Measurements from ENCODE around the gene ETV3L. TPM values are rescaled to one million over a fixed set of nuclear protein-coding genes. Genes with fewer than 3 reads are reported as not detected.
"Not testable (repeated sequence)": the region's sequence is repeated elsewhere in the genome, so short reads cannot be mapped to it uniquely, and the experiment has no call there.

Gene ETV3L
- total RNA-seq, 1 donor from 2014 or later, result not detected

DNA sequence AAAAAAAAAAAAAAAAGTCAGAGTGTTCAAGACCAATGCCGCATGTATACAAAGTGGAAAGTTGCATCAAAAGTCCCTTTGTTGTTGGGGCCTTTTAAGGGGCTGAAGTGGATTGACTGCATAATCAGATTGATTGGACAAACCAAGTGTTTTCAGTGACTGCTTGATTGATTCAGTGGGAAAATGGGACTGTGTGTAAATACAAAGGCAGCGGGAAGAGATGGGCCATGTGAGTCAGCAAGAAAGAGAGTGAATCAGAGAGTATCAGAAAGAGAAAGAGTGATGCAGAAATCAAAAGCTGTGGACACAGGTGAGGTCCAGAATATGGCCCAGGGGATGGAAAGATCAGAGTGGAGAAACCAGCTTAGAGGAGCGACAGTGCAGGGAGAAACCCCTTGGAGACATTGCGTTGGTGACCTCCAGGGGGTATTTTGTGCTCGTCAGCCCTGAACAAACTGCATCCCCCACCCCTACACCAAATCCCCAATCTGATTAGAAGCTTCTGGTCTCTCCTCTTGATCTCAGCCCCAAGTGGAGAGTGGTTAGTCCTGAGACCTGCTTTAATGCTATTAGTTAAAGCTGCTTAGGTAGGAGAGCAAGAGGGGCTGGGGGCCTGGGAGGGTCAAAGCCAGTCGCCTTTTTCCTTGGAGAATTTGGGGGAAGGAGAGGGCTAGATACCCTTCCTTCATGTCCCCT lies 5.1 kb upstream of the ETV3L start:
- DNase-seq, result no peak

- DNase-seq, result no peak
These were observed 3.7 kb upstream of the ETV3L start for GRCh38 chr1:157103268-157103667.

DNA sequence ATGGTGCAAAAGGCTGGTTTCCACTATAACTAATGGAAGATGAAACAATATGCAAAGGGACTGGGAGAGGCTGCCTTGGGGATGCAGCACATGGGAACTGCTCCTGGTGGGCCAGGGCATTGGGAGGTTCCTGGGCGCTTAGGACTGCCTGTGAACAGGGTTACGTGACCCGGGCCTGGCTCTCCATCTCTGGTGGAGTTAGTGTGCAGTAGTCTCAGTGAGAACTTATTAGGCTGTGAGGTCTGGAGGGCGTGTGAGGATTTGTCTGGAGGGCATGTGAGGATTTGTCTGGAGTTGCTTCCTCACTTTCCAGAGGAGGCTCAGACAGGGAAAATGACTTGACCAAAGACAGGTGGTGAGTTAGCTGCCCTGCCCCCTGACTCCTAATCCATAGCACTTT lies 1.5 kb upstream of the ETV3L start:
- no peak for DNase-seq

DNA sequence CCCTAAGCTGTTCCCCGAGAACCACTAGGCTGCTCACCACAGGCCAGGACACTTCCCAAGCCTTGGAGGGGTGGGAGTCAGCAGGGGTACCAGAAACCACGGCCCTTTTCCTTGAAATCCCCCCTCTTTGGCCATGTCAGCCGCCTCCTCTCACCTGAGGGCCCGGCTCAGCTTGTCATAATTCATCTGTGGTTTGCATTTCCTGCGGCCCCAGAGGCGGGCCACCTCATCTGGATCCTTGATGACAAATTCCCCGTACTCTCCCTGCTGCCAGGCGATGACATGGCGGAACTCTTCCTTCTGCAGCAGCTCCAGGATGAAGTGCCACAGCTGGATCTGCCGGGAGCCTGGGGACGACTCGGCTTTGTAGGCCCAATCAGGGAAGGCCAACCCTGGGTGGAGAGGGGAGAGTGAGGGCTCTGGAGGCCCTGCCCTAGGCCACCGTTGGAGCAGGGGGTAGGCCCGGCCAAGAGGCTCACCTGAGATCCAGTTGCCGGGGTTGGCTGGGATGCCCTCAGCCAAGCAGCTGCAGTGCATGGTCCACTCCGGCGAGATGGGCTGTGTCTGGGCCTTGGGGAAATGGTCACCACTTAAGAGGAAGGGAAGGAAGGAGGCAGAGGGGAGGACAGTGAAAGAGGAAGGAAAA lies 498 bp downstream of the ETV3L start:
- not testable (repeated sequence) for DNase-seq

GRCh38 chr1:157098519-157098918 lies 1.1 kb downstream of the ETV3L start:
- DNase-seq, result no peak

- DNase-seq, result no peak
These were observed 1.9 kb downstream of the ETV3L start for GRCh38 chr1:157097692-157098091.

DNA sequence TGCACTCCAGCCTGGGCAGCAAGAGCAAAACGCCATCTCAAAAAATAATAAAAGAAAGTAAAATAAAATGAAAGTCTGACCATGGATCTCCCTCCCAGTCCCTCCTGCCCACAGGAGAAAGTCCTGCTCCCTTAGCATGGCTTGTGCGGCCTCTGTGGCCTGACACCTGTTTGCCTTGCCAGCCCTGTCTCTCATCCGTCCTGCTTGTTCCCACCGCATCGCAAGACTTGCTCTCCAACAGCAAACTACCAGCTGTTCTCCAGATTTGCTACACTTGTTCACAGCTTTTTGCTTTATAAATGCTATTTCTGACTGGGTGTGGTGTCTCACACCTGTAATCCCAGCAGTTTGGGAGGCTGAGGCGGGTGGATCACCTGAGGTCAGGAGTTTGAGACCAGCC lies 2.7 kb downstream of the ETV3L start:
- no peak for DNase-seq

DNA sequence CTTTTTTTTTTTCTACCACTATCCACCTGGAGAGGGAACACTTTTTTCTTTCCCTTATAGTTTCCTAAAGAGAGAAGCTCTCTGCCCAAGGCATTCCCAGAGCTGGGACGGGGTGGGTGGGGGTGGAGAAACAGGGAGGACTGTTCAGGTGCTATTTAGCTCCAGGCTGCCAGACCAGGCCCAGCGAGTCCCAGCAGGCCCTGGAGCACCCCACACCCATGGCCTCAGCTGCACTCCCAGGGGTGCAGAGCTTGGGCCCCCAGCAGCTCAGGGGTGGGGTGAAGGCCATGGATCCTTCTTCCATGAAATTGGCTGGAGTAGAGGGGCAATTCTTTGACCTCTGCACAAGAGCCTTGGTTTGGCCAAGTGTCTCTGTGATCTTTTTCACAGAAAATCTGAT lies 4.1 kb downstream of the ETV3L start:
- no peak for DNase-seq

GRCh38 chr1:157095091-157095490 lies 4.5 kb downstream of the ETV3L start:
- DNase-seq, result no peak

DNA sequence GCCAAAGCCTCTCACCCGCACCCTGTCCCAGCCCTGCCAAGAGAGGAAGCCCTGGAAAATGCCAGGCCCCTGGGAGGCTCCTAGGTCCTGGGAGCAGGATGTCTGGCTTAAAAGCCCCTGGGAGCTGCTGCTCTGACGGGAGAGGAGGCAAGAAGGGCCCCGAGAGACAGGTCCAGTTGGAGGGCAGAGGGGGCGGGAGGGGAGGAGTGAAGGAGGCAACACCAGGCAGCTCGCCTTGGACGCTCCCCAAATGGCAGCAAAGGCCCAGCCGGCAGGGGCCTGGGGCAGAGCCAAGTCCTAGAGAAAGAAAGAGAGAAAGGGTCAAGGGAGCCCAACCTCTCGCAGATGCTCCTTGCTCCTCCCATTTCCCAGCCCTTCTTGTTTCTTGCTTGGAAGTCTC lies 6.8 kb downstream of the ETV3L start:
- DNase-seq, result no peak

- DNase-seq, result no peak
These were observed 7.8 kb downstream of the ETV3L start for GRCh38 chr1:157091668-157092273.

GRCh38 chr1:157091186-157091585 lies 8.4 kb downstream of the ETV3L start:
- DNase-seq, result no peak

- DNase-seq, result no peak
These were observed 8.8 kb downstream of the ETV3L start for GRCh38 chr1:157090771-157091170.

GRCh38 chr1:157090196-157090647 lies 9.4 kb downstream of the ETV3L start:
- DNase-seq, result peak; percentile 86

DNA sequence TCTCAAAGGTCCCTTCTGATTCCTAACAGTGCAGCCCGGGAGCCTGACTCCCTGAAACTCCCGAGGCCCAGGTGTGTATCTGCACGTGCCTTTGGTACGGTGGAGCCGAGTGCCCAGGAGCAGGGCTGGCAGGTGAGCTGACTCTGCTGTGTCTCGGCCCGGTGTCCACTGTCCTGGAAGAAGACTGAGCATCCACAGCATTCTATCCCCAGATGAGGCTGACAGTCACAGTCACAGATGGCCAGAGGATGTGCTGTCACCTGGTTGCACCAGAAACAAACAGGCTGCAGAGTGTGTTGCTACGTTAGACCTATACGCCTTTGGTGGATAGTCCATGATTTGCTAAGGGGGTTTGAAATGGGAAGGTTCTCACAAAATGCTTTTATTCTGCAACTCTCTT lies 9.8 kb downstream of the ETV3L start:
- no peak for DNase-seq

DNA sequence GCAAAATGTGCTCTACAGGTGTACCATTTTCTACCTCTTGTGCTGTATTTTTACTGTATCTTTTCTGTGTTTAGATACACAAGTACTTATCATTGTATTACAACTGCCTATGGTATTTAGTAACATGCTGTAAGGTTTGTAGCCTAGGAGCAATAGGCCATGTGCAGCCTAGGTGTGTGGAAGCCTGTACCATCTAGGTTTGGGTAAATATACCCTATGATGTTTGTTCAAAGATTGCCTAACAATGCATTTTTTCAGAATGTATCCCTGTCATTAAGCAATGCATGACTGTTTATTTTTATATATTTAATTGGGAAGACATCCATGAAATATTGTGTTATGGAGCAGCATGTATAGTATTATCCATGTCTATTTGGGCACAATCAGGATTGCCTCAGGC lies 11.0 kb downstream of the ETV3L start:
- DNase-seq, result no peak

DNA sequence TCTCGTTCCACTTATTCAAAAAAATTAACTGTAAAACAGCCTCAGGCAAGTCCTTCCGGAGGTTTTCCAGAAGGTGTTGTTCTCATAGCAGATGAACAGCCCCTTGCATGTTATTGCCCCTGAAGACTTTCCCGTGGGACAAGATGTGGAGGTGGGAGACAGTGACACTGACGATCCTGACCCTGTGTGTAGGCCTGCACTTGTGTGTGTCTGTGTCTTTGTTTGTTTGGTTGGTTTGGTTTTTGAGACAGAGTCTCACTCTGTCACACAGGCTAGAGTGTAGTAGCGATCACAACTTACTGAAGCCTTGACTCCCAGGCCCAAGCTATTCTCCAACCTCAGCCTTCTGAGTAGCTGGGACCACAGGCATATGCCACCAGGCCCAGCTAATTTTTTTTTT lies 12.6 kb downstream of the ETV3L start:
- DNase-seq, result no peak

- DNase-seq, result no peak
These were observed 13.3 kb downstream of the ETV3L start for GRCh38 chr1:157086299-157086698.

- DNase-seq, result no peak
These were observed 14.2 kb downstream of the ETV3L start for GRCh38 chr1:157085421-157085820.

DNA sequence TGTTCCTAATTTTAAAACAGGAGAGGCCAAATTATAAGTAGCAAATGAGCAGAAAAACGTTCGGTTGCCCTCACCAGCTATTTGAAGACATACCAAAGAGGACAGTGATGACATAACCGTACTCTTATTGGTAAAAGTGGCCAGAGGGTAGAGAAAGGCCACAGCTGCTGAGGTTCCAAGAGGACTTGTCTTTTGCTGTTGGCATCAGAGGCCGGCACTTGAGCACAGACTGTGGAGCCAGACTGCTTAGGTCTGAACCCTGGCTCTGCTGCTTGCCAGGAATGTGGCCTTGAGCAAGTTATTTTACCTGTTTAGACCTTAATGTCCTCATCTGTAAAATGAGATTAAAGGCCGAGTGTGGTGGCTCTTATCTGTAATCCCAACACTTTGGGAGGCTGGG lies 14.9 kb downstream of the ETV3L start:
- no peak for DNase-seq

- no peak for DNase-seq
These were observed 17.9 kb downstream of the ETV3L start for GRCh38 chr1:157081707-157082106.

DNA sequence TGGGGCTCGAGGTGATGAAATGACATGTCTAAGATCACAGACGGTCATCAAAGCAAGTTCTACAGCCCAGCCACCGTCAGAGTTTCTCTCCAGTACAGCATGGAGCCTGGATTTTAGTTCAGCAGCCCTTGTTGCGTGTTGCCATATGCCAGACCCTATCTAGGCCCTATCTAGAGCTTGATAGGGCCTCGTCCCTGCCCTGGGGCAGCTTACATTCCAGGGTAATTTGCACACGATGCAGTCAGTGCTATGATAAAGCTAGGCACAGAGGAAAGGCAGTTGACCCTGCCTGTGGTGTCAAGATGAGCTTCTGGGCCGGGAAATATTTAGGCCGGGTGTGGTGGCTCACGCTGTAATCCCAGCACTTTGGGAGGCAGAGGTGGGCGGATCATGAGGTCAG lies 18.9 kb downstream of the ETV3L start:
- DNase-seq, result no peak

- DNase-seq, result no peak
These were observed 22.2 kb downstream of the ETV3L start for GRCh38 chr1:157077394-157077793.
